ENCODE results near the gene AHR.

The AHR gene

DNA sequence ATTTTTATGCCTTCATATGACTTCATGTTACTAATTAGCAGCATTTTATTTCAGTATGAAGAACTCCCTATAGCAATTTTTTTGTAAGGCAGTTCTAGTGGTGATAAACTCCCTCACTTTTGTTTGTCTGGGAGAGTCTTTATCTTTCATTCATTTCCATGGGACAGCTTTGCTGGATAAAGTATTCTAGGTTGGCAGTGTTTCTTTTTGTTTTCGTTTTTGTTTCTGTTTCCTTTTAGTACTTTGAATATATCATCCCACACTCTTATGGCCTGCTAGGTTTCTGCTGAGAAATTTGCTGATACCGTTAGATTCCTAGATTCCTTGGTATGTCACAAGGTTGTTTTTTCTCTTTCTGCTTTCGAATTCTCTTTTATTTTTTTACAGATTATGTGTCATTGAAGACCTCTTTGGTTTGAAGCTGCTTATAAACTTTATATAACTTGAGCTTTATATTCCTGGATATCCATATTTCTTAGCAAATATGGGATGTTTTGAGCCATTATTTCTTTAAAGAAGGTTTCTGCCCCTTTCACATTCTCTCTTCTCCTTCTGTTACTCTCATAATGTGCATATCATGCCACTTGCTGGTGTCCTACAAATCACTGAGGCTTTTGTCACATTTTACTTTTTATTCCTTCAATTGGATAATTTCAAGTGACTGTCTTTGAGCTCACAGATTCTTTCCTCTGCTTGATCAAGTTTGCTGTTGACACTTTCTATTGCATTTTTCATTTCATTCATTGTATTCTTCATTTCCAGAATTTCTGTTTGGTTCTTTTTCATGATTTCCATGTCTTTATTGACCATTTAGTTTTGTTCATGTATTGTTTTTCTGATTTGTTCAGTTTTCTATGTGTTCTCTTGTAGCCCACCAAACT is 28.9 kb upstream of the AHR start:
- no peak overlapping the region for H3K27ac Mint-ChIP-seq
- peaks cover 3% of the 10 kb centered on the region for H3K27me3 Mint-ChIP-seq (ENCODE audit: low read depth)
- TF ChIP-seq, protein P1, sequence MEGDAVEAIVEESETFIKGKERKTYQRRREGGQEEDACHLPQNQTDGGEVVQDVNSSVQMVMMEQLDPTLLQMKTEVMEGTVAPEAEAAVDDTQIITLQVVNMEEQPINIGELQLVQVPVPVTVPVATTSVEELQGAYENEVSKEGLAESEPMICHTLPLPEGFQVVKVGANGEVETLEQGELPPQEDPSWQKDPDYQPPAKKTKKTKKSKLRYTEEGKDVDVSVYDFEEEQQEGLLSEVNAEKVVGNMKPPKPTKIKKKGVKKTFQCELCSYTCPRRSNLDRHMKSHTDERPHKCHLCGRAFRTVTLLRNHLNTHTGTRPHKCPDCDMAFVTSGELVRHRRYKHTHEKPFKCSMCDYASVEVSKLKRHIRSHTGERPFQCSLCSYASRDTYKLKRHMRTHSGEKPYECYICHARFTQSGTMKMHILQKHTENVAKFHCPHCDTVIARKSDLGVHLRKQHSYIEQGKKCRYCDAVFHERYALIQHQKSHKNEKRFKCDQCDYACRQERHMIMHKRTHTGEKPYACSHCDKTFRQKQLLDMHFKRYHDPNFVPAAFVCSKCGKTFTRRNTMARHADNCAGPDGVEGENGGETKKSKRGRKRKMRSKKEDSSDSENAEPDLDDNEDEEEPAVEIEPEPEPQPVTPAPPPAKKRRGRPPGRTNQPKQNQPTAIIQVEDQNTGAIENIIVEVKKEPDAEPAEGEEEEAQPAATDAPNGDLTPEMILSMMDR (IDR thresholded peaks at IDR 0.05; ENCODE audit: unreplicated experiment in 3 of 3), result no peak
- no peaks in the 10 kb centered on the region for H3K4me1 Mint-ChIP-seq
- H3K9me3 Mint-ChIP-seq, result peaks cover 51% of the 10 kb centered on the region
- no peak overlapping the region for H3K4me3 Mint-ChIP-seq
- no peaks in the 10 kb centered on the region for H3K36me3 Mint-ChIP-seq (ENCODE audit: low read depth)

DNA sequence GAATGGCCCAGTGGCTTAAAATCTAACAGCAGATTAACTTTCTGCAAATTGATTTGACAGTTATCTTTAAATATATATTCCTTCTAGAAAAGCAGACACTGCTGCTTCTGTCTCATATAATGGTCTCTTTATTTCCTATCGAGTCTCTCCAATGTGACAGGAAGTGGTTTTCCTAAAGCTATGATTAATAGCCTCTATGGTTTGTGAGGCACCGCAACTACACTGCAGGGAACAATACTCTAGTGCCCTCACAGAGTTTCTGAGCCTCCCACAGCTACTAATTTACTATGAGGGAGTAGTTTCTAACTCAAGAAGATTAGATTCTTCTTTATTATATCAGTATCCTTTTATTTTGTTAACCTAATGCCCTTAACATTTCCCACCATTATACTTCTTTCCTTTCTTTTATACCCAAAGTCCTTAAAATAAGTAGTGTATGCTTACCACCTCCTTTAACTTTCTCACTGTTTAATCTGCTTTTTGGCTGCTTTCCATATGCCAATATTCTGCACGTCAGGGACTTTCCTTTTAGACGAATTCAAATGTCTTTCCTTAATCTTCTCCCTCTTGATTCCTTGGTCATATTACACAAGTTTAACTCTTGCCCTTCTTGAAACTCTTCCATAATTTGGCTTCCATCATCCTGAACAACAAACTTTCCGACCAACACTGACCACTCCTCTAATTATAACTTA is 23.8 kb upstream of the AHR start:
- H3K4me1 Mint-ChIP-seq, result peaks cover 22% of the 10 kb centered on the region
- no peak overlapping the region for H3K4me3 Mint-ChIP-seq
- H3K36me3 Mint-ChIP-seq (ENCODE audit: low read depth), result no peaks in the 10 kb centered on the region
- TF ChIP-seq, protein P1 (IDR thresholded peaks at IDR 0.05; ENCODE audit: unreplicated experiment in 3 of 3), result no peak
- peaks cover 3% of the 10 kb centered on the region for H3K27me3 Mint-ChIP-seq (ENCODE audit: low read depth)
- H3K9me3 Mint-ChIP-seq, result peaks cover 20% of the 10 kb centered on the region
- no peak overlapping the region for H3K27ac Mint-ChIP-seq

DNA sequence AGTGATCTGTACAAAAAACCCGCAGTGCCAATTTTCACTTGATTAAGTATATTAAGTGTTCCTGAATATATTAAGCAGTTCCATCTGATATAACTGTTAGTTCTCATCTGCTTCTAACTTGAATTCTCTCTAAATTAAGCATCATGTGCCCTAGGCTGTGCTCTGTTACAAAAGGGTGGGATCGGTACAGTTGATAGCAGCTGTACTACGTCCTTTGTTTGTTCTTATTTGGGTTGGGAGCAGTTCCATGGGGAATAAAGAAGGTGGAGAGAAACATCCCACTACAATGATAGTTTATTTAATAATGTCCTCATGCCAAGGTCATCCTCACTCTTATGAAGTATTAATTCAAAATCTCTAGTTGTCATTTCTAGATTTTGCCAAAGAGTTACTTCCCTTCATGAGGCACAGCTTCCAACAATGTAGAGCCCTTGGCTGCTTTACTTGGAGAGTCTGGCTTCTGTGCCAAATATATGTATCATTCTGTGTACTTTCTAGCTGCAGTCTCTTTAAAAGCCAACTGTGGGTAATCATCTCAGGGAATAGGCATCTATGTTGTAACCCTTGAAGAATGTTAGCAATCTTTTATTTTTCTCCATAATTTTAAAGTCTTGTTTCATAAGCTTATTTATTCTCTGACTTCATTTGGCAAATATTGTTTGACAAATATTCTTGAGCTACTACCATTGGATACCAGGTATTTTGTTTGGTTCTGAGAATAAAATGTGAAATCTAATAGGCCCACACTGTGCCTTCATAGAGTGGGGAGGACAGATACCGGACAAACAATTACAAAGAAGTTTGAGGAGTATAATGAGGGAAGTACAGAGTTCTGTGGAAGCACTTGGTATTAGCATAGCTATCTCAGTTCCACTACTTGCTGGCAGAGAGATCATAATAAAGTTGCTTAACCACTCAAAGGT is 22.4 kb upstream of the AHR start:
- H3K4me1 Mint-ChIP-seq, result peaks cover 22% of the 10 kb centered on the region
- H3K36me3 Mint-ChIP-seq (ENCODE audit: low read depth), result no peaks in the 10 kb centered on the region
- H3K4me3 Mint-ChIP-seq, result no peak overlapping the region
- H3K27me3 Mint-ChIP-seq (ENCODE audit: low read depth), result peaks cover 5% of the 10 kb centered on the region
- H3K9me3 Mint-ChIP-seq, result peaks cover 12% of the 10 kb centered on the region
- peak overlapping the region in 2 of 3 experiments; percentile 15 to 28 for H3K27ac Mint-ChIP-seq
- TF ChIP-seq, protein P1 (IDR thresholded peaks at IDR 0.05; ENCODE audit: unreplicated experiment in 3 of 3), result no peak

DNA sequence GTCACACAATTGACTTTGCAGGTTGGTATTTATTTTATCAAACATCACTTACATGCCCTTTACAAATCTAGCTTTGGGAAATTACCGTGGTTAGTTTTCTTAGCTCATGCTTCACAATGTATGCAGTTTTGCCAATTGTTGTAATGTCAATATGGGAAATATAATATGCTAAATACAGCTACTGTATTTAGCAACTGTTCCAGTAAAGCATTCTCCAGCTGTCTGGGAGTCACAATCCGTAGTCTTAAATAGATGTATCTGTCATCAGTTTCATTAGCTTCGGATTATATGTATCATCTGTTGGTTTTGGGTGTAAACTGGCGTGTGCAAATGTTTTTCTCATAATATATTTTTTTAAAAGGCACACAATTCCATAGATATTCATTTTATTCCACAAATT is 19.4 kb upstream of the AHR start:
- no peak overlapping the region for H3K27ac Mint-ChIP-seq
- no peaks in the 10 kb centered on the region for H3K36me3 Mint-ChIP-seq (ENCODE audit: low read depth)
- TF ChIP-seq, protein P1 (IDR thresholded peaks at IDR 0.05; ENCODE audit: unreplicated experiment in 3 of 3), result no peak
- peaks cover 5% of the 10 kb centered on the region for H3K27me3 Mint-ChIP-seq (ENCODE audit: low read depth)
- peaks cover 2% of the 10 kb centered on the region for H3K9me3 Mint-ChIP-seq
- no peak overlapping the region for H3K4me3 Mint-ChIP-seq
- peaks cover 22% of the 10 kb centered on the region for H3K4me1 Mint-ChIP-seq

DNA sequence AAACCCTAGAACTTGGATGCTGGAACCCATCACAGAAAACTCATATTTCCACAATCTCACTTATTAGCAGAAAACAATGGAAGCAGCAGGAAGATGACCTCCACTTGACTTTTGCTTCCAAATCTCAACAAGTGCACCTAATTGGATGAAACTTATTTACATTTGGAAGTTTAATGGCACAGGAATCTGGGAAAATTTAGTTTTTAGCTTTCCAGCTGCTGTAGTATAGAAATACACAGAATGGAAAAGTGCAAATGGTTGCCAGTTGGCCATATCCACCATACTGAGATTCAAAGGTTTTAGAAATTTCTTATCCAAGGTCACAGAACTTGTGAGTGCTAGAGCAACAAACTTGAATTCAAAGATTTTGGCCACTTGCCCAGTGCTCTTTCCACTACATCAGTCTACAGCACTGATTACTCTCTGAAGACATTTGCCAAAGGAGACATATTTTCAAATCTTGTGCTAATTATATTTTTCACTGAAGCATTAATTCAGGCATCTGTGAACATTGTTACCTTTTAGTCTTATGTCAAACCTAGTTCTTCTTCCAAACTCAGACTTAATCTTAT is 9.3 kb upstream of the AHR start:
- Mint-ChIP-seq H3K9me3 (no peaks in the 10 kb centered on the region), H3K4me1 (peaks cover 28% of the 10 kb centered on the region), H3K27me3 (ENCODE audit: low read depth) (no peaks in the 10 kb centered on the region), H3K27ac (peak overlapping the region in 2 of 3 experiments; percentile 47 to 79), H3K4me3 (no peak overlapping the region), H3K36me3 (ENCODE audit: low read depth) (no peaks in the 10 kb centered on the region)
- TF ChIP-seq, protein P1 (IDR thresholded peaks at IDR 0.05; ENCODE audit: unreplicated experiment in 3 of 3), result no peak
